ENCODE results near the gene TOGARAM1.

The TOGARAM1 gene

GRCh38 chr14:45038865-45039264, 76.9 kb downstream of the TOGARAM1 start:
- TF ChIP-seq ZNF274 (IDR thresholded peaks at IDR 0.05; ENCODE audit: low read depth, low read length) (no peak), YY1 (IDR thresholded peaks at IDR 0.05; ENCODE audit: insufficient read depth, insufficient read length) (no peak), SUZ12 (IDR thresholded peaks at IDR 0.05; ENCODE audit: extremely low read depth, insufficient read depth, insufficient read length) (no peak)
- no peak overlapping the region for H3K9ac ChIP-seq (ENCODE audit: insufficient read length, low read depth)
- H3K27me3 ChIP-seq (ENCODE audit: insufficient read depth, insufficient read length): no peaks in the 10 kb centered on the region
- no peak overlapping the region for H3K4me3 ChIP-seq (ENCODE audit: insufficient read length, low read depth)
- H3K9me3 ChIP-seq (ENCODE audit: insufficient read depth, low read length): peaks cover 20% of the 10 kb centered on the region; the same call in 1 of the 2 replicates
- no peak for DNase-seq (ENCODE audit: low read depth, low spot score)
- no peaks in the 10 kb centered on the region for H3K4me1 ChIP-seq (ENCODE audit: insufficient read depth, insufficient read length)
- peaks cover 16% of the 10 kb centered on the region for H3K36me3 ChIP-seq (ENCODE audit: insufficient read depth, insufficient read length, low read length)

DNA sequence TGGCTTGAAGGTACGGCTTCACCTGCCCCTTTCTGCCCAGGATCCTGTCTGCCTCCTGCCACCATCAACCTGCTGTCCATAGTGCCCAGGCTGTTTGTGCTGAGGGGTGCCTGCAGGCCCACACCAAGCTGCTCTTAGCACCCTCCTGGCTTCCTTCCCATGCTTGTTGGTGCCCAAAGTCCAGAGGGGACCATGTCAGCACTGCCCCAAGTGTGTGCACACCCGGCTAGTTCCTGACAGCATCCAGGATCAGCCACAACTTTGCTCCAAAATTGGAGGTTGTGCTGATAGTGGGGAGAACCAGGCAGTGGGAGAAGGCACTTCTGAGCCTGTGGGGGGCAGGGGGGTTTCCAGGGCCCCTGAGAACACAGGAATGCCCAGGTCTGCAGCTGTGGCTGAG, 77.4 kb downstream of the TOGARAM1 start:
- Histone ChIP-seq H3K9me3 (ENCODE audit: insufficient read depth, low read length) (peaks cover 20% of the 10 kb centered on the region; the same call in 1 of the 2 replicates), H3K4me3 (ENCODE audit: insufficient read length, low read depth) (no peak overlapping the region), H3K4me1 (ENCODE audit: insufficient read depth, insufficient read length) (no peaks in the 10 kb centered on the region), H3K27me3 (ENCODE audit: insufficient read depth, insufficient read length) (no peaks in the 10 kb centered on the region), H3K36me3 (ENCODE audit: insufficient read depth, insufficient read length, low read length) (peaks cover 15% of the 10 kb centered on the region), H3K9ac (ENCODE audit: insufficient read length, low read depth) (no peak overlapping the region)
- no peak for TF ChIP-seq ZNF274 (IDR thresholded peaks at IDR 0.05; ENCODE audit: low read depth, low read length)
- DNase-seq (ENCODE audit: low read depth, low spot score): no peak

- Histone ChIP-seq H3K9me3 (ENCODE audit: insufficient read depth, low read length) (peaks cover 20% of the 10 kb centered on the region; the same call in 1 of the 2 replicates), H3K4me3 (ENCODE audit: insufficient read length, low read depth) (no peak overlapping the region), H3K4me1 (ENCODE audit: insufficient read depth, insufficient read length) (no peaks in the 10 kb centered on the region), H3K27me3 (ENCODE audit: insufficient read depth, insufficient read length) (no peaks in the 10 kb centered on the region), H3K36me3 (ENCODE audit: insufficient read depth, insufficient read length, low read length) (peaks cover 20% of the 10 kb centered on the region), H3K9ac (ENCODE audit: insufficient read length, low read depth) (no peak overlapping the region)
- DNase-seq (ENCODE audit: low read depth, low spot score): no peak
- TF ChIP-seq SUZ12 (IDR thresholded peaks at IDR 0.05; ENCODE audit: extremely low read depth, insufficient read depth, insufficient read length) (no peak), YY1 (IDR thresholded peaks at IDR 0.05; ENCODE audit: insufficient read depth, insufficient read length) (no peak), ZNF274 (IDR thresholded peaks at IDR 0.05; ENCODE audit: low read depth, low read length) (no peak)
These were observed 79.7 kb downstream of the TOGARAM1 start for GRCh38 chr14:45041641-45042040.

DNA sequence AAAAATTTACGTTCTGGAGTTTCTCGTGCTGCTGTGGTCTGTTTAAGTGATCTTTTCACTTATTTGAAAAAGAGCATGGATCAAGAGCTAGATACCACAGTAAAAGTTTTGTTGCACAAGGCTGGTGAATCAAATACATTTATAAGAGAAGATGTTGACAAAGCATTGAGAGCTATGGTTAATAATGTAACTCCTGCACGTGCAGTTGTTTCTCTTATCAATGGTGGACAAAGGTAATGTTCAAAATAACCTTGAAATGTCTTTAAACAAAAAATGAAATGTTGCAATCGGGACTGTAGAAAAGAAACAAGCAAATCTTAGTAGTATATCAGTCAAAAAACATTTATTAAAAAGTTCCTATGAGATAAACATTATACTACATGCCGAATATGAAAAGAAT, 82.6 kb downstream of the TOGARAM1 start:
- Histone ChIP-seq H3K27me3 (ENCODE audit: insufficient read depth, insufficient read length) (no peaks in the 10 kb centered on the region), H3K4me1 (ENCODE audit: insufficient read depth, insufficient read length) (no peaks in the 10 kb centered on the region), H3K36me3 (ENCODE audit: insufficient read depth, insufficient read length, low read length) (peaks cover 8% of the 10 kb centered on the region), H3K4me3 (ENCODE audit: insufficient read length, low read depth) (no peak overlapping the region), H3K9me3 (ENCODE audit: insufficient read depth, low read length) (peaks cover 2% of the 10 kb centered on the region; the same call in 1 of the 2 replicates), H3K9ac (ENCODE audit: insufficient read length, low read depth) (no peak overlapping the region)
- DNase-seq (ENCODE audit: low read depth, low spot score): no peak
- TF ChIP-seq ZNF274 (IDR thresholded peaks at IDR 0.05; ENCODE audit: low read depth, low read length) (no peak), YY1 (IDR thresholded peaks at IDR 0.05; ENCODE audit: insufficient read depth, insufficient read length) (no peak), SUZ12 (IDR thresholded peaks at IDR 0.05; ENCODE audit: extremely low read depth, insufficient read depth, insufficient read length) (no peak)

DNA sequence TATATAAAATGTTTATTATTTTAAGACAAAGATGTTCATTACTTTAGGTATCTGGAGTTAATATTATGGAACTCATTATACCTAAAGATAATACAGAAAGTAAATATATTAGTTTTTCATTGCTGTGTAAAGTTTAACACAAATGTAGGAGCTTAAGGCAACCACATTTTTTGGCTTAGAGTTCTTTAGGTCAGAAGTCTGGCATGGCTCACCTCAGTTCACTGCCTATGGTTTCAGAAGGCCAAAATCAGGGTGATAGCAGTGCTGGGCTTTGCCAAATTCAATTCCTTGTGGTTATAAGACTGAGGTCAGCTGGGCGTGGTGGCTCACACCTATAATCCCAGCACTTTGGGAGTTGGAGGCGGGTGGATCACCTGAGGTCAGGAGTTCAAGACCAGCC, 86.4 kb downstream of the TOGARAM1 start:
- H3K36me3 ChIP-seq (ENCODE audit: insufficient read depth, insufficient read length, low read length): peaks cover 10% of the 10 kb centered on the region
- no peaks in the 10 kb centered on the region for H3K4me1 ChIP-seq (ENCODE audit: insufficient read depth, insufficient read length)
- no peaks in the 10 kb centered on the region for H3K9me3 ChIP-seq (ENCODE audit: insufficient read depth, low read length)
- TF ChIP-seq ZNF274 (IDR thresholded peaks at IDR 0.05; ENCODE audit: low read depth, low read length) (no peak), SUZ12 (IDR thresholded peaks at IDR 0.05; ENCODE audit: extremely low read depth, insufficient read depth, insufficient read length) (no peak), YY1 (IDR thresholded peaks at IDR 0.05; ENCODE audit: insufficient read depth, insufficient read length) (no peak)
- H3K27me3 ChIP-seq (ENCODE audit: insufficient read depth, insufficient read length): no peaks in the 10 kb centered on the region
- H3K9ac ChIP-seq (ENCODE audit: insufficient read length, low read depth): no peak overlapping the region
- no peak for DNase-seq (ENCODE audit: low read depth, low spot score)
- no peak overlapping the region for H3K4me3 ChIP-seq (ENCODE audit: insufficient read length, low read depth)

DNA sequence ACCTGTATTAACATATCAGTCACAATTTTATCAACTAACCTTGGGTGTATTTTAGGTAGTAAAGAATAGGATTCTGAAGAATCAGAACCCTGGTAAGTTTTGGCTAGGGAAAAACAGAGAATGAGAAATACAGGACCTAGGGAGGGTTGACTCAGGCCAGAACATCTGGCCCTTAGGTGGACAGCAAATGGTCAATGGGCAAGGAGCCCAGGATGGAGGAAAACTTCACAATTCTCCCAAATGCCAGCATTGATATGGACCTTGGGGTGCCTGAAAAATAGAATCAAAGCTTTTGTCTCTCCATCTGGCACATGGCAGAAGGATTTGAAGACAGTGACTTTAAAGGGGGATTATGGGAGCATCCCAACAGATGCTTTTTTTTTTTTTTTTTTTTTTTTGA, 89.2 kb downstream of the TOGARAM1 start:
- no peak overlapping the region for H3K9ac ChIP-seq (ENCODE audit: insufficient read length, low read depth)
- peaks cover 4% of the 10 kb centered on the region for H3K36me3 ChIP-seq (ENCODE audit: insufficient read depth, insufficient read length, low read length)
- H3K4me3 ChIP-seq (ENCODE audit: insufficient read length, low read depth): no peak overlapping the region
- TF ChIP-seq ZNF274 (IDR thresholded peaks at IDR 0.05; ENCODE audit: low read depth, low read length) (no peak), YY1 (IDR thresholded peaks at IDR 0.05; ENCODE audit: insufficient read depth, insufficient read length) (no peak), SUZ12 (IDR thresholded peaks at IDR 0.05; ENCODE audit: extremely low read depth, insufficient read depth, insufficient read length) (no peak)
- no peaks in the 10 kb centered on the region for H3K27me3 ChIP-seq (ENCODE audit: insufficient read depth, insufficient read length)
- no peaks in the 10 kb centered on the region for H3K9me3 ChIP-seq (ENCODE audit: insufficient read depth, low read length)
- DNase-seq (ENCODE audit: low read depth, low spot score): no peak
- no peaks in the 10 kb centered on the region for H3K4me1 ChIP-seq (ENCODE audit: insufficient read depth, insufficient read length)

- Histone ChIP-seq H3K27me3 (ENCODE audit: insufficient read depth, insufficient read length) (no peaks in the 10 kb centered on the region), H3K36me3 (ENCODE audit: insufficient read depth, insufficient read length, low read length) (peaks cover 4% of the 10 kb centered on the region), H3K9ac (ENCODE audit: insufficient read length, low read depth) (no peak overlapping the region), H3K4me1 (ENCODE audit: insufficient read depth, insufficient read length) (no peaks in the 10 kb centered on the region), H3K9me3 (ENCODE audit: insufficient read depth, low read length) (no peaks in the 10 kb centered on the region), H3K4me3 (ENCODE audit: insufficient read length, low read depth) (no peak overlapping the region)
- no peak for TF ChIP-seq YY1 (IDR thresholded peaks at IDR 0.05; ENCODE audit: insufficient read depth, insufficient read length)
- TF ChIP-seq ZNF274 (IDR thresholded peaks at IDR 0.05; ENCODE audit: low read depth, low read length): no peak
- TF ChIP-seq SUZ12 (IDR thresholded peaks at IDR 0.05; ENCODE audit: extremely low read depth, insufficient read depth, insufficient read length): no peak
- no peak for DNase-seq (ENCODE audit: low read depth, low spot score)
These were observed 89.9 kb downstream of the TOGARAM1 start for GRCh38 chr14:45051896-45052295.

DNA sequence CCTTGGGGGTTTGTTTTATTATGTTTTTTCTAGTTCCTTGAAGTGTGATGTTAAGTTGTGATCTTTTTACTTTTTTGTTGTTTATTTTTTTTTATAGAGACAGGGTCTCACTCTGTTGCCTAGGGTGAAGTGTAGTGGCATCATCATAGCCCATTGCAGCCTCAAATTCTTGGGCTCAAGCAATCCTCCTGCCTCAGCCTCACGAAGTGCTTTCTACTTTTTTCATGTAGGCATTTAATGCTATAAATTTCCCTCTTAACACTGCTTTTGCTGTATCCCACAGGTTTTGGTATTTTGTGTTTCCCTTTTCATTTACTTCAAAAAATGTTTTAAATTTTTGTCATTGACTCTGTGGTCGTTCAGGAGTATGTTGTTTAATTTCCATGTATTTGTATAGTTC, 95.4 kb downstream of the TOGARAM1 start:
- H3K36me3 ChIP-seq (ENCODE audit: insufficient read depth, insufficient read length, low read length): peaks cover 4% of the 10 kb centered on the region
- H3K9ac ChIP-seq (ENCODE audit: insufficient read length, low read depth): no peak overlapping the region
- no peak overlapping the region for H3K4me3 ChIP-seq (ENCODE audit: insufficient read length, low read depth)
- H3K4me1 ChIP-seq (ENCODE audit: insufficient read depth, insufficient read length): no peaks in the 10 kb centered on the region
- H3K9me3 ChIP-seq (ENCODE audit: insufficient read depth, low read length): no peaks in the 10 kb centered on the region
- no peak for TF ChIP-seq SUZ12 (IDR thresholded peaks at IDR 0.05; ENCODE audit: extremely low read depth, insufficient read depth, insufficient read length)
- no peak for TF ChIP-seq YY1 (IDR thresholded peaks at IDR 0.05; ENCODE audit: insufficient read depth, insufficient read length)
- TF ChIP-seq ZNF274 (IDR thresholded peaks at IDR 0.05; ENCODE audit: low read depth, low read length): no peak
- H3K27me3 ChIP-seq (ENCODE audit: insufficient read depth, insufficient read length): no peaks in the 10 kb centered on the region
- no peak for DNase-seq (ENCODE audit: low read depth, low spot score)
